Mammary epithelial cell (primary cell): Measurements from ENCODE around the gene HSBP1L1.

Experiments
- EZH2 ChIP-seq: IDR thresholded peaks from 2 replicates; pipeline ENCODE4 v1.6.1; 2012; ENCODE audit warnings: low read length, inconsistent platforms, borderline replicate concordance
- TF ChIP-seq, protein P1 (sequence below), 2 donors: IDR thresholded peaks in 1 of 2; conservative IDR thresholded peaks in 1 of 2; 2 replicates each; pipeline ENCODE4 v1.5.1; 2011 to 2012; ENCODE audit warnings: inconsistent platforms in 2 of 2, low read length in 2 of 2, mild to moderate bottlenecking in 2 of 2, control low read depth in 1 of 2, low read depth in 1 of 2; ENCODE audit not compliant: insufficient read depth in 1 of 2; ENCODE audit errors: extremely low read depth in 1 of 2

DNA sequence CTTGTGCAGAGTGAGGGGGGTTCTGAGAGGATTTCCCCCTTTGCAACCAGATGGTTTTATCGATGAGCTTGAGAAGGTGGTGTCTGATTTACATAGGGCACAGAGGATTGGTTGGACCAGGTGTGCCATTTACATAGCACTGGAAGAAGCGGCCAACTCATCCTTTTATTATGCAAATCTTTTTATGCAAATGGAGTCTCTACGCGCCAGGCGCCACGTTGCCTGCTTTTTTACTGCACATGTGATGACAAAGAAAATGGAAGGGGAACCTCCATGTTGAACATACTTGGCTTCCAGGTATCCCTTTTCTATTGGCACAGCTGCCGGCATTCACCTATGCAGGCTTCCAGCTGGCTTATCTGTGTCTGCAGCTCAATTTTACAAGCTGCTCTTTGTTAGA lies 42.3 kb downstream of the HSBP1L1 start:
- TF ChIP-seq, protein P1, sequence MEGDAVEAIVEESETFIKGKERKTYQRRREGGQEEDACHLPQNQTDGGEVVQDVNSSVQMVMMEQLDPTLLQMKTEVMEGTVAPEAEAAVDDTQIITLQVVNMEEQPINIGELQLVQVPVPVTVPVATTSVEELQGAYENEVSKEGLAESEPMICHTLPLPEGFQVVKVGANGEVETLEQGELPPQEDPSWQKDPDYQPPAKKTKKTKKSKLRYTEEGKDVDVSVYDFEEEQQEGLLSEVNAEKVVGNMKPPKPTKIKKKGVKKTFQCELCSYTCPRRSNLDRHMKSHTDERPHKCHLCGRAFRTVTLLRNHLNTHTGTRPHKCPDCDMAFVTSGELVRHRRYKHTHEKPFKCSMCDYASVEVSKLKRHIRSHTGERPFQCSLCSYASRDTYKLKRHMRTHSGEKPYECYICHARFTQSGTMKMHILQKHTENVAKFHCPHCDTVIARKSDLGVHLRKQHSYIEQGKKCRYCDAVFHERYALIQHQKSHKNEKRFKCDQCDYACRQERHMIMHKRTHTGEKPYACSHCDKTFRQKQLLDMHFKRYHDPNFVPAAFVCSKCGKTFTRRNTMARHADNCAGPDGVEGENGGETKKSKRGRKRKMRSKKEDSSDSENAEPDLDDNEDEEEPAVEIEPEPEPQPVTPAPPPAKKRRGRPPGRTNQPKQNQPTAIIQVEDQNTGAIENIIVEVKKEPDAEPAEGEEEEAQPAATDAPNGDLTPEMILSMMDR (conservative IDR thresholded peaks at IDR 0.05 in 1 of 2, IDR thresholded peaks at IDR 0.05 in 1 of 2; ENCODE audit: extremely low read depth in 1 of 2, insufficient read depth in 1 of 2, low read depth in 1 of 2, low read length in 2 of 2): no peak
- TF ChIP-seq EZH2: no peak
